ENCODE measurements around the gene TMEM253. TPM values are rescaled to one million over a fixed set of nuclear protein-coding genes. Genes with fewer than 3 reads are reported as not detected.

Gene TMEM253
- total RNA-seq, 4 donors from 2014 or later, result 0.39 to 1.0 TPM; not detected in 2

DNA sequence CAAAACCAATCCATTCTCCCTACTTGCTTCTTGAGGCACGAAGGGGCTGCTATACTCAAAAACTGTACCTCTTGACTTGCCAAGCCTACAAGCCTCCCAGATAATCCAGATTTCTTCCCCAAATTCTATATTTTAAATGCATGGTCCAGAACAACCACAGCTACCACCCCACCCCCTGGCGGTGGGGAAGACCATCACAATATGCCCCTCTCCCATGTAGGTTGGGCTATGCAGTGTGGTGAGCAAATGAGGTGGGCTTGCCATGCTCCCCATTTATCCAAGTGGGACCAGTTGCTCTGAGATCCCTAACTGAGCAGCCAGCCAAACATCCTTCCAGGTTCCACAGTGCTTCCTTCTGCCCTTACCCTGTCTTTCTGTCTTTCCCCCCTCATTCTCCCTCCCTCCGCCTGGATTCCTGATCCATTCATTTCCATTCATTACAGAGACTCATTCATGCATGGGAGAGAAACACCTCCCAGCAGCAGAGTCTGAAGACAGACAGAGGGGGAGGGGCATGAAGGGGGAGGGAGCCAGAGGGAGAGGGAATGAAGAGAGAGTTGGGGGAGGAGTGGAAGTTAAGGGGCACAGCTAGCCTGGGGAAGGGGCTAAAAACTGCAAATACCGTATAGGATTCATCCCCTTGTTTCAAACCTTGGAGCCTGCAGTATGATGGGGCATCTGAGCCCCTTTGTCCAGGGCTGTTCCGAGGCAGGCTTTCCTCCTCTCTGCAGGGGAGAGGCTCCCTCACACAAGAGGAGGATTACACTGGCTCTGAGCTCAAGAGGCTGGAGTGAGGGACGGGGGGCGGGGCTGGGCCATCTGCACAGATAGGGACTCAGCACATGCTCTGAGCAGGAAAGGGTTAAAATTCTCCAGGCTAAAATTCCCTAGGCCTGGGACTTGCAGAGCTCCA is 6.8 kb upstream of the TMEM253 start:
- DNase-seq (ENCODE audit: low spot score in 2 of 2), result no peak
- intact Hi-C loops (cut with DNase I; ENCODE audit: low total_unique reads), result loop anchor here (10.0 kb wide), 1 partner anchor 79 kb away; no protein-coding TSS in a partner anchor
- 49 to 50% methylated on average over 7 of the region's 7 CpGs for WGBS, 2 donors
- TF ChIP-seq, protein P1, sequence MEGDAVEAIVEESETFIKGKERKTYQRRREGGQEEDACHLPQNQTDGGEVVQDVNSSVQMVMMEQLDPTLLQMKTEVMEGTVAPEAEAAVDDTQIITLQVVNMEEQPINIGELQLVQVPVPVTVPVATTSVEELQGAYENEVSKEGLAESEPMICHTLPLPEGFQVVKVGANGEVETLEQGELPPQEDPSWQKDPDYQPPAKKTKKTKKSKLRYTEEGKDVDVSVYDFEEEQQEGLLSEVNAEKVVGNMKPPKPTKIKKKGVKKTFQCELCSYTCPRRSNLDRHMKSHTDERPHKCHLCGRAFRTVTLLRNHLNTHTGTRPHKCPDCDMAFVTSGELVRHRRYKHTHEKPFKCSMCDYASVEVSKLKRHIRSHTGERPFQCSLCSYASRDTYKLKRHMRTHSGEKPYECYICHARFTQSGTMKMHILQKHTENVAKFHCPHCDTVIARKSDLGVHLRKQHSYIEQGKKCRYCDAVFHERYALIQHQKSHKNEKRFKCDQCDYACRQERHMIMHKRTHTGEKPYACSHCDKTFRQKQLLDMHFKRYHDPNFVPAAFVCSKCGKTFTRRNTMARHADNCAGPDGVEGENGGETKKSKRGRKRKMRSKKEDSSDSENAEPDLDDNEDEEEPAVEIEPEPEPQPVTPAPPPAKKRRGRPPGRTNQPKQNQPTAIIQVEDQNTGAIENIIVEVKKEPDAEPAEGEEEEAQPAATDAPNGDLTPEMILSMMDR (IDR thresholded peaks at IDR 0.05), result no peak
- no peak for TF ChIP-seq POLR2A (IDR thresholded peaks at IDR 0.05)
- no peak overlapping the region for H3K4me3 ChIP-seq (ENCODE audit: low read depth, poor library complexity, severe bottlenecking)

DNA sequence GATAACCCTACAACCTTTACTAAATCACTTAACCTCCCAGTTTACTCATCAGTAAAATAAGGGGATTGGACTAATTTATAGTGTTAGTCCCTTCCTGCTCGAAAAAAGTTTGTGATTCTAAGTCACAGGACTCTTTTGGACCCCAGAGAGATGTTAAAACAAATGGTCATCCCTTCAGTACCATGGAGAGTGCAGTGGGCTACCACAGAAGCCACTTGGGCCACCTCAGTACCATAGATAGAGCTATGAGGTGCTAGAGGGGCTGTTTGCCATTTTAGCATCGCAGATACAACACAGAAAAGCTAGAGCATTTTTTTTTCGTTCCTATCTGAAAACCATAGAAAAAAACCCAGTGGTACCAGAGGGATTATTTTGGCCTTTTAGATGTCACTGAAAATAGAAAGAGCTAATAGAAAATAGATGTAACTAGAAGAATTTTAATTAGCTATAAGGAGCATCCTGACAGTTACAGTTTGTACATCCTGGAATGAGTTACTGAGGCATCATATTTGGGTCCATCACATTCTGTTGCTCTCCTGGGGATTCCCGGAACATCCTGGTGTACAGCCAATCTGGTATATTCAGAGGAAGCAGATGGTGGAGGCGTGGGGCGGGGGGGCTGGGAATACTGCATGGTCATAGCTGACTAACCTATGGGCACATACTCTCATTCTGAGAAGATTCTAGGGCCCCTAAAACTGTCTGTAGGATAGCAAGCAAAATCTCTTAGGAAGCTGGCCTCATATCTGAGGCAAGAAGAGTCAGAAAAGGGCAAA is 5.2 kb upstream of the TMEM253 start:
- intact Hi-C loops (cut with DNase I; ENCODE audit: low total_unique reads), result loop anchor here (5.0 to 10.0 kb wide), 2 partner anchors 81 to 238 kb away; no protein-coding TSS in a partner anchor
- no peak overlapping the region for H3K4me3 ChIP-seq (ENCODE audit: low read depth, poor library complexity, severe bottlenecking)
- DNase-seq (ENCODE audit: low spot score in 2 of 2), result no peak
- 47 to 53% methylated on average over 6 of the region's 6 CpGs for WGBS, 2 donors
- no peak for TF ChIP-seq POLR2A (IDR thresholded peaks at IDR 0.05)
- TF ChIP-seq, protein P1 (IDR thresholded peaks at IDR 0.05), result no peak

DNA sequence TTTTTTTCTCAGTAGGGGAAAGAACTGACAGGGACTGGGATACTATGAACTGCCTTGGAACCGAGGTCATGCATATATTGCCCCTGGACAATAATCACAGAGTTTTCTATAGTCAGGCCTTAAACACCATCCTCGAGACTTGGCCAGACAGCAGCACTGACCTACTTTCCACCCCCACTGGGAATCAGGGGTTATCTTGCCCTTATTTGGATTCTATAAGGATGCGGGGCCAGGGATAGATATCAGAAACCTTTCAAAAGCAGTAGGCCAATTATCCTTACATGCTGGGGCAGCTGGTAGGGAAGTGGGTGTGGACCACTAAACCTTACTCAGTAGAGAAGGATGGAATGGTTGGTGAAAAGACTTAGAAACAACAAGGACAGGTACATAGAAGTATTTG is 4.4 kb upstream of the TMEM253 start:
- H3K4me3 ChIP-seq (ENCODE audit: low read depth, poor library complexity, severe bottlenecking), result no peak overlapping the region
- WGBS, 2 donors, result 61 to 62% methylated on average over 3 of the region's 3 CpGs
- DNase-seq (ENCODE audit: low spot score in 2 of 2), result no peak
- intact Hi-C loops (cut with DNase I; ENCODE audit: low total_unique reads), result loop anchor here (5.0 to 10.0 kb wide), 2 partner anchors 82 to 239 kb away; no protein-coding TSS in a partner anchor
- TF ChIP-seq, protein P1 (IDR thresholded peaks at IDR 0.05), result no peak
- TF ChIP-seq POLR2A (IDR thresholded peaks at IDR 0.05), result no peak

DNA sequence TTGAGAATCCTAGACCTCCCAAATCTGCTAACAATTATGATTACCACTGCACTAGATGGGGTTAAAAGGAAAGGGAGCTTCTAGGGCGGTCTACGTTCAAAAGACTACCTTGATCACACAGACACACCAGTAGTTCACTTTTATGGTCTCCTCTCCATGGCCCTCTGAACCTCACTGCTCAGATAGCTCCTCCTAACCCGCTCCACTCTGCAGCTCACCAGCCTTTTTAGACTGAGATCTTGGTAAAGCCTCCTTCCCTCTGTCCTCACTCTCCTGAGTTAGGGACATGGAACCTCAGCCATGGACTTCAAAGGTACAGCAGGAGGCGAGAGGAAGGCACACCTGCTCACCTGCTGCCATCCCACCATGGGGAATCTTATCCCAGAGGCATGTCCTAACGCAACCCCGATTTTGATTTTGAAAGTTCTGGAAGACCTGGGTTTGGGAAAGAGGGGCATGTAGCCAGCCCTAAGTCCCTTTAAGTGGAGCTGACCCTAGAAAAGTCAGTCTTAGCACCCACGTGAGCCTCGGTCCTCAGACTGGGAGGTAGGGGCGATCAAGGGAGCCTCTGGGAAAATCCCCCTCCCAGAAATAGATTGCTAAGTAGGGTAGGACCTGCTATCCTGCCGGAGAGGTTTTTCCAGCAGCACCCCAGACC is 3.8 kb upstream of the TMEM253 start:
- DNase-seq (ENCODE audit: low spot score in 2 of 2), result no peak
- TF ChIP-seq POLR2A (IDR thresholded peaks at IDR 0.05), result no peak
- 38 to 39% methylated on average over 10 of the region's 10 CpGs for WGBS, 2 donors
- H3K4me3 ChIP-seq (ENCODE audit: low read depth, poor library complexity, severe bottlenecking), result no peak overlapping the region
- intact Hi-C loops (cut with DNase I; ENCODE audit: low total_unique reads), result loop anchor here (5.0 to 10.0 kb wide), 2 partner anchors 82 to 240 kb away; no protein-coding TSS in a partner anchor

DNA sequence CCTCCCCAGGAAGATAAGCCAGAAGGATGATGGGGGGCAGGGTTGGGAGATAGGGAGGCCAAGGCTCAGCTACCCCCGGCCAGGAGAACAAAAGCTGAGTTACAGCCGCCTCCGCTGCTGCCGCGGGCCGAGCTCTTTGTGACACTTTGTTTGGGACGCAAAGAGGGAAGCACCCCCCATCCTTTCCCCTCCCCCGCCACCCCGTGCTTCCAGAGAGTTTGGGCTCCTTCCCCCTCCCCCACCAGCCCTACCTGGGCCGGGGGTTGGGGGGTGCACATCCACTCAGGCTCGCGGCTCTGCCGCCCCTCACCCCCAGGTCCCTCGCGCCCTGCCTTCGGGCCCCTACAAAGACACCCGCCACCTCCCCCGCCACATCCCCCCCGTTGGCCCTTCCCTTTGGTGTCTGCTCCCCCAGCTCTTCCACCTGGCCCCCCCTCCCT is 3.2 kb upstream of the TMEM253 start:
- H3K4me3 ChIP-seq (ENCODE audit: low read depth, poor library complexity, severe bottlenecking), result no peak overlapping the region
- TF ChIP-seq, protein P1 (IDR thresholded peaks at IDR 0.05), result no peak
- TF ChIP-seq POLR2A (IDR thresholded peaks at IDR 0.05), result no peak
- DNase-seq (ENCODE audit: low spot score in 2 of 2), result no peak
- WGBS, 2 donors, result 4 to 6% methylated on average over 8 to 16 of the region's 19 CpGs
- intact Hi-C loops (cut with DNase I; ENCODE audit: low total_unique reads), result loop anchor here (5.0 to 10.0 kb wide), 2 partner anchors 83 to 240 kb away; no protein-coding TSS in a partner anchor

Data from lower leg skin (tissue), 4 donors.